ENCODE results near the gene ZFP92.

- TF ChIP-seq POLR2A (IDR thresholded peaks at IDR 0.05) (no peak), CTCF (IDR thresholded peaks at IDR 0.05) (no peak)
Measured at GRCh38 chrX:153442463-153442862, 31.2 kb downstream of the ZFP92 start.
